Measurements from ENCODE around the gene DSG3.

- TF ChIP-seq, protein P1, sequence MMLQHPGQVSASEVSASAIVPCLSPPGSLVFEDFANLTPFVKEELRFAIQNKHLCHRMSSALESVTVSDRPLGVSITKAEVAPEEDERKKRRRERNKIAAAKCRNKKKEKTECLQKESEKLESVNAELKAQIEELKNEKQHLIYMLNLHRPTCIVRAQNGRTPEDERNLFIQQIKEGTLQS (IDR thresholded peaks at IDR 0.05) = no peak
- TF ChIP-seq EZH2 (IDR thresholded peaks at IDR 0.05) (no peak), JUND (IDR thresholded peaks at IDR 0.05) (no peak), REST (IDR thresholded peaks at IDR 0.05; ENCODE audit: low read depth) (no peak)
- TF ChIP-seq, protein P2, sequence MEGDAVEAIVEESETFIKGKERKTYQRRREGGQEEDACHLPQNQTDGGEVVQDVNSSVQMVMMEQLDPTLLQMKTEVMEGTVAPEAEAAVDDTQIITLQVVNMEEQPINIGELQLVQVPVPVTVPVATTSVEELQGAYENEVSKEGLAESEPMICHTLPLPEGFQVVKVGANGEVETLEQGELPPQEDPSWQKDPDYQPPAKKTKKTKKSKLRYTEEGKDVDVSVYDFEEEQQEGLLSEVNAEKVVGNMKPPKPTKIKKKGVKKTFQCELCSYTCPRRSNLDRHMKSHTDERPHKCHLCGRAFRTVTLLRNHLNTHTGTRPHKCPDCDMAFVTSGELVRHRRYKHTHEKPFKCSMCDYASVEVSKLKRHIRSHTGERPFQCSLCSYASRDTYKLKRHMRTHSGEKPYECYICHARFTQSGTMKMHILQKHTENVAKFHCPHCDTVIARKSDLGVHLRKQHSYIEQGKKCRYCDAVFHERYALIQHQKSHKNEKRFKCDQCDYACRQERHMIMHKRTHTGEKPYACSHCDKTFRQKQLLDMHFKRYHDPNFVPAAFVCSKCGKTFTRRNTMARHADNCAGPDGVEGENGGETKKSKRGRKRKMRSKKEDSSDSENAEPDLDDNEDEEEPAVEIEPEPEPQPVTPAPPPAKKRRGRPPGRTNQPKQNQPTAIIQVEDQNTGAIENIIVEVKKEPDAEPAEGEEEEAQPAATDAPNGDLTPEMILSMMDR (IDR thresholded peaks at IDR 0.05 in 2 of 3, conservative IDR thresholded peaks at IDR 0.05 in 1 of 3; ENCODE audit: borderline replicate concordance in 1 of 3, insufficient read depth in 1 of 3, low read depth in 2 of 3, low read length in 2 of 3) = no peak
These were observed 9.1 kb upstream of the DSG3 start for GRCh38 chr18:31438402-31438801.
